SKM-1 (cell line): ENCODE results near the gene NBDY.
"Not testable (repeated sequence)": the region's sequence is repeated elsewhere in the genome, so short reads cannot be mapped to it uniquely, and the experiment has no call there.

Source experiments
- DNase-seq: peaks from one replicate; lab custom pipeline; 2025; ENCODE audit not compliant: unreplicated experiment; lab: John Stamatoyannopoulos, UW

The NBDY gene

GRCh38 chrX:56764153-56764974 is 35.3 kb downstream of the NBDY start:
- no peak for DNase-seq

DNA sequence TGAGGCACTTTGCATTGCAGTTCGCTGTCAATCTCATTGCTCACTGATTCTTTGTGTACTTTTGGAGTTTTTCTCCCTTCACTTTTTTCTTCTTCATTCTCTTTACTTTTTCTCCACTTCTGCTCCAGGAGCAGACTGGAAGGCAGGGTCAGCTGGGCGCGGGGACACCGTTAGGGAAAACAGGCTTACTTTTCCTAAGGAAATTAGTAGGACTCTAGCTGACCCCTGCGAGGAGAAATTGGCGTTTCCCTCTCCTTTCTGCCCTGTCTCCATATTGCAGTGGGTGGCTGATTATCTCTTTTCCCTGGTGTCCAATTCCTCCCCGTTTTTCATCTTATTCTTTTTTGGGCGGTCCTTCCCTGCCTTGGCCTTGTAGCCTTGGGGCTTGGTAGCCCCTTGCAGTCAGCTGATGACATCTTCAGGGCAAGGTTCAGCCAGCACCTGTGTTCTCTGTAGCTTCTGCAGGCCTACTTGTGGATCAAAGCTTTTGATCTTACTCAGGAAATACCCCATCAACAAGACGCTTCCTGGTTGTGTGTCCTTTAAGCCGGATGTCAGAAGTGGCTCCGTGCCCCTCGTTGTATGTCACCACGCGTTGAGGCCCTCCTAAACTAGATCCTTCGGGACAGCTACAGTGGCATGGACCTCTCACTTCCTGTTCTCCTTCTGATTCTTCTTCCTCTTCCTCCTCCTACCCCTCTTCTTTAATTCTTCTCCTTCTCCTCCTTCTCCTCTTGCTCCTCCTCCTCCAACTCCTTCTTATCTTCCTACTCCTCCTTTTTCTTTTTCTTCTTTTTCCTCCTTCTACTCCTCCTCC is 36.1 kb downstream of the NBDY start:
- DNase-seq: no peak

- no peak for DNase-seq
Observed at GRCh38 chrX:56765811-56766553, 36.9 kb downstream of the NBDY start.

DNA sequence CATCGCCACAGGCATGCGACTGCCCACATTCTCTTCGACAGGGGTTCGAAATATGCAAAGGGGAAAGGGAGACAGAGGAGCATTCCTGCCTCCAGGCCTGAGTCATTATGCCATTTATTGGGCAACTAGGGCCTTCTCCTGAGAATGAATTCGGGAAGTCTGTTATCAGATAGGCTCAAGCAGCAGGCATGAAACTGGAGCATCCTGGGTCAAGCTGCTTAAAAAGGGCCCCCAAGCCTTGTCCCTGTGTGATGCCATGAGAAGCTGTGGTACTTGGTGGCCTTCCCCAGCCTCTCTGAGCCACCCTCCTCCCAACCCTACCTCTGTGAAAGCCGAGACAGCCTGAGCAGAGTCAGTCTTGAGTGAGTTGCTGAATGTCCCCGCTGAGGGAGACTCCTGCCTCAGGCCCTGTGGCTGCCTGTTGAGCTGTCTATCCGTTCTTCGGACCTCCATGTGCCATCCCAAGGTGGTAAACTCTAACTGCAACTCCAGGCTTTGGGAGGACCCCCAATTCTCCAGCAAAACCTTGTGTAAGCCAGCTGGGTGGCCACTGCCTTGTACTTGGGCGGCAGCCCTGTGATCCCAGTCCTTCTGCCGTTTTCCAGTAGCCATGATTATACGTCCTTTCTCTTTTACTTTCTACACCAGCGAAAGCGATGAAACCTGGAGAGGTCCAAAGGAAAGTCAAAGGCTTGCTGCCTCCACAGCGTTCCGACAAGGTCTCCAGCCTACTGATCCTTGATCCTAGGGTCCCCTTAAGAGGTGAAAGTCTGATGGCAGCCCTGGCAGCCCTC is 37.7 kb downstream of the NBDY start:
- no peak for DNase-seq

DNA sequence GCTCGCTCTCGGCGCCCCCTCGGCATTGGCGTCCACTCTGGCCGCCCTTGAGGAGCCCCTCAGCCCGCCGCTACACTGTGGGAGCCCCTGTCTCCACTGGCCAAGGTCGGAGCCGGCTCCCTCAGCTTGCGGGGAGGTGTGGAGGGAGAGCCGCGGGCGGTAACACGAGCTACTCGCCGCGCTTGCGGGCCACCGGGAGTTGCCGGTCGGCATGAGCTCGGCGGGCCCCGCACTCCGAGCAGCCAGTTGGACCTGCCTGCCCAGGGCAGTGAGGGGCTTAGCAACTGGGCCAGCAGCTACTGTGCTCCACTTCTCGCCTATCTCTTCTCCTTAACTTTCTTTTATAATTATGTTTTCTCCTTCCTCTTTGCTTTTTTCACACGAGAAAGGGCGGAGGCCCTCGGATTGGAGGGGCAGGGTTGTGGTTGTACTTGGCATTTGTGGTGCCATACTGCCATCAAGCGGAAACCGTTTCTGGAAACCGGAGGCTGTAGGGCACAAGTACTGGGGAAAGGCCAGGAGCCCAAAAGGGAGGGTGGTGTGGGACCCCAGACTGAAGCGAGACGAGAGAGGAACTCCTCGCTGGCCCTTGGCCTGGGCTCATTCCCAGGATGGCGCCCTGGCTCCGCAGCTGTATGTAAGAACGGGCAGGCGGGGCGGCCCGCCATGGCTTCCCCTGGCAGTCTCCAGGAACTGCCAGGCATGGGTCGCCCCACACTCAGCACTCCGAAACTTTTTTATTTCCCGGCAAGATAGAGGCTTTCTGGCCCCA is 38.5 kb downstream of the NBDY start:
- DNase-seq: not testable (repeated sequence)

GRCh38 chrX:56768120-56768660 is 39.1 kb downstream of the NBDY start:
- DNase-seq: not testable (repeated sequence)

DNA sequence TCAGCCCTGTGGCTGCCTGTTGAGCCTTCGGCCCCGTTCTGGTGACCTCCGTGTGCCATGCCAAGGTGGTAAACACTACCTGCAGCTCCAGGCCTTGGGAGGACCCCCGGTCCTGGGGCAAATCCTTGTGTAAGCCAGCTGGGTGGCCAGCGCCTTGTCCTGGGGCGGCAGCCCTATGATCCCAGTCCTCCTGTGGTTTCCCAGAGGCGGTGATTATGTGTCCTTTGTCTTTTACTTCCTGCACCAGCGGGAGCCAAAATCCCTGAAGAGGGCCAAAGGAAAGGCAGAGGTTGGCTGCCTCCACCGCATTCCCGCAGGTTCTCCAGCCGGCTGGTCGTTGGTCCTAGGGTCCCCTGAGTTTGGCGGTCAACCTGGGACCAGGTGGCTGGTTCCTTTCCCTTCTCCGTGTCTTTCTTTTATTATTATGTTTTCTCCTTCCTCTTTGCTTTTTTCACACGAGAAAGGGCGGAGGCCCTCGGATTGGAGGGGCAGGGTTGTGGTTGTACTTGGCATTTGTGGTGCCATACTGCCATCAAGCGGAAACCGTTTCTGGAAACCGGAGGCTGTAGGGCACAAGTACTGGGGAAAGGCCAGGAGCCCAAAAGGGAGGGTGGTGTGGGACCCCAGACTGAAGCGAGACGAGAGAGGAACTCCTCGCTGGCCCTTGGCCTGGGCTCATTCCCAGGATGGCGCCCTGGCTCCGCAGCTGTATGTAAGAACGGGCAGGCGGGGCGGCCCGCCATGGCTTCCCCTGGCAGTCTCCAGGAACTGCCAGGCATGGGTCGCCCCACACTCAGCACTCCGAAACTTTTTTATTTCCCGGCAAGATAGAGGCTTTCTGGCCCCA is 43.9 kb downstream of the NBDY start:
- not testable (repeated sequence) for DNase-seq

DNA sequence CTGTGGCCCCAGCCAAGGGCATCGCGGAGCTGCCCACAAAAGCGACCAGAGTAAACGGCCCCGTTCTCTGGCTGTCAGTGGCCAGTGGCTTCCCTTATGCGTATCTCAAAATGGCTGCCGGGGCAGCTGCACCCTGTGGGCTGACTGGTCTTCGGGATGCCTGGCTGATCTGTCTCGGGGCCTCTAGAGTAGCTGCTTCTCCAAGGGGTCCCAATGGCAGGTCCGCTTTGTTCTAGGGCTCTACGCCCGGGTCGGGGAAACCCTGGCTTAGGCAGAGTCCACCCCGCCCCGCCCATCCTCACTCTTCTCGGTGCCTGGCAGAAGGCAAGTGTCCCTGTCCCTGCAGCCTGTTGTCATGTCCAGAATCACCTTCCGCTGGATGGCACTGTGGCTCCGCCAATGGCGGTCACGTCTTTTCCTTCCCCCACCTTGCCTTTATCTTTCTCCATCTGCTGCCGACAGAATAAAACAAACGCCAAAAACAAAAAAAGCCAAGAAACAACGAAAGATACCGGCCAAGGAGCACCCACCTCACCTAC is 44.5 kb downstream of the NBDY start:
- DNase-seq: not testable (repeated sequence)

DNA sequence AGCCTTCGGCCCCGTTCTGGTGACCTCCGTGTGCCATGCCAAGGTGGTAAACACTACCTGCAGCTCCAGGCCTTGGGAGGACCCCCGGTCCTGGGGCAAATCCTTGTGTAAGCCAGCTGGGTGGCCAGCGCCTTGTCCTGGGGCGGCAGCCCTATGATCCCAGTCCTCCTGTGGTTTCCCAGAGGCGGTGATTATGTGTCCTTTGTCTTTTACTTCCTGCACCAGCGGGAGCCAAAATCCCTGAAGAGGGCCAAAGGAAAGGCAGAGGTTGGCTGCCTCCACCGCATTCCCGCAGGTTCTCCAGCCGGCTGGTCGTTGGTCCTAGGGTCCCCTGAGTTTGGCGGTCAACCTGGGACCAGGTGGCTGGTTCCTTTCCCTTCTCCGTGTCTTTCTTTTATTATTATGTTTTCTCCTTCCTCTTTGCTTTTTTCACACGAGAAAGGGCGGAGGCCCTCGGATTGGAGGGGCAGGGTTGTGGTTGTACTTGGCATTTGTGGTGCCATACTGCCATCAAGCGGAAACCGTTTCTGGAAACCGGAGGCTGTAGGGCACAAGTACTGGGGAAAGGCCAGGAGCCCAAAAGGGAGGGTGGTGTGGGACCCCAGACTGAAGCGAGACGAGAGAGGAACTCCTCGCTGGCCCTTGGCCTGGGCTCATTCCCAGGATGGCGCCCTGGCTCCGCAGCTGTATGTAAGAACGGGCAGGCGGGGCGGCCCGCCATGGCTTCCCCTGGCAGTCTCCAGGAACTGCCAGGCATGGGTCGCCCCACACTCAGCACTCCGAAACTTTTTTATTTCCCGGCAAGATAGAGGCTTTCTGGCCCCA is 49.3 kb downstream of the NBDY start:
- not testable (repeated sequence) for DNase-seq

DNA sequence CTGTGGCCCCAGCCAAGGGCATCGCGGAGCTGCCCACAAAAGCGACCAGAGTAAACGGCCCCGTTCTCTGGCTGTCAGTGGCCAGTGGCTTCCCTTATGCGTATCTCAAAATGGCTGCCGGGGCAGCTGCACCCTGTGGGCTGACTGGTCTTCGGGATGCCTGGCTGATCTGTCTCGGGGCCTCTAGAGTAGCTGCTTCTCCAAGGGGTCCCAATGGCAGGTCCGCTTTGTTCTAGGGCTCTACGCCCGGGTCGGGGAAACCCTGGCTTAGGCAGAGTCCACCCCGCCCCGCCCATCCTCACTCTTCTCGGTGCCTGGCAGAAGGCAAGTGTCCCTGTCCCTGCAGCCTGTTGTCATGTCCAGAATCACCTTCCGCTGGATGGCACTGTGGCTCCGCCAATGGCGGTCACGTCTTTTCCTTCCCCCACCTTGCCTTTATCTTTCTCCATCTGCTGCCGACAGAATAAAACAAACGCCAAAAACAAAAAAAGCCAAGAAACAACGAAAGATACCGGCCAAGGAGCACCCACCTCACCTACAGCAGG is 50.0 kb downstream of the NBDY start:
- not testable (repeated sequence) for DNase-seq

DNA sequence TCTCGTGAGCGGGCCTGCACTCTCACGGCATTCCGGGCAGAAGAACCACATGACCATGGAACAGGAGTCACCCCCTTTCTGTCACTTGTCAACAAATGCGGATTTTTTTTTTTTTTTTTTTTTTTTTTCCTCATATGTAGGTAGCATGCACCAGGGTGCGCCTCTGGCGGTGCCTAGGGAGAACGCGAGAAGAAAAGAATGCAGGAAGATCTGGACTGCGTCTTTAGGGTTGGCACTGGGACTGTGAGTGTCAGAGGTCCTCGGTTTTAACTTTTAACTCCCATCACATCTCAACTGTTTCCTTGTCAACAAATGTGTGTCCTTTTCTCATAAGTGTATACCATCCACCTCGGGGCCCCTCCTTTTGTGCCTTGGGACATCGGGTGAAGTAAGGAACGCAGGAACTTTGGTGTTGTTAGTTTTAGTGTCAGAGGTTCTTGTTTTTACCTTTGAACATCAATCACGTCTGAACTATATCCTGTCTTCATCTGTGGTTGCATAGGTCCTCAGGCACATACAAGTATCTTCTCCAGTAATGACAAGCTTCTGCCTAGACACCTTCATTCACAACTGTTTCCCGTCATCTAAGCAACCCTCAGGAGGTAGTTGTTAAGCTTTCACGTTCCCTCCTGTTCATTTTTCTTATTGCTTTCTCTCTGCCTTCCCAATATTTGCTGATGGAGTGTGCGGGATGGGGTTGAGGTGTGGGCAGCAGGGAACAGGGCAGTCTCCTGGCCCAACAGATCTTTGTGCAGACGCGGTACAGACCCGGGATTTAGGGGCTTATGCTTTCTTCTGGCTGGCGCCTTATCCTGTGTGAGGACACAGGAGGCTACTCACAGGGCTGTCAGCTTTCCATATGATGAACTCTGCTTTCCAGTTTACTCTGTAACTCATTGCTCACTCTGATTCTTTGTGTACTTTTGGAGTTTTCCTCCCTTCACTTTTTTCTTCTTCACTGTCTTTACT is 51.9 kb downstream of the NBDY start:
- not testable (repeated sequence) for DNase-seq

DNA sequence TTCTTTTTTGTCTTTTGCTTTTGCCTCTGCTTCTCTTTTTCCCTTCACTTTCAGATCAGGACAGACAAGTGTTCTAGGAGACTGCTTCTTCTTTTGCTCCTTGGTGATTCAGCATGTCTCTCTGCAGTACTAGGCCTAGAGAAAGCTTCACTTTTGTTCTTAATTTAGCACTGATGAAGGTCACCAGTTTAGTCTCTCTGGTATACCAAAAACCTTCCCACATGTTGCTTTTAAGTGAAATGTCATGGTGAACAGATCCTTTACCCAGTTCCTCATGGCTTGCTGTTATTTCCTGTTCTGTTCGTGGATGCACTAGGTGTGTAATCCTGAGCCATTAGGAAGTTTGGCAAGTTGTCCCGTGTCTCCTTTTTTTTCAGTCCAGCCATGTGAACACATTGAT is 53.3 kb downstream of the NBDY start:
- DNase-seq: no peak

DNA sequence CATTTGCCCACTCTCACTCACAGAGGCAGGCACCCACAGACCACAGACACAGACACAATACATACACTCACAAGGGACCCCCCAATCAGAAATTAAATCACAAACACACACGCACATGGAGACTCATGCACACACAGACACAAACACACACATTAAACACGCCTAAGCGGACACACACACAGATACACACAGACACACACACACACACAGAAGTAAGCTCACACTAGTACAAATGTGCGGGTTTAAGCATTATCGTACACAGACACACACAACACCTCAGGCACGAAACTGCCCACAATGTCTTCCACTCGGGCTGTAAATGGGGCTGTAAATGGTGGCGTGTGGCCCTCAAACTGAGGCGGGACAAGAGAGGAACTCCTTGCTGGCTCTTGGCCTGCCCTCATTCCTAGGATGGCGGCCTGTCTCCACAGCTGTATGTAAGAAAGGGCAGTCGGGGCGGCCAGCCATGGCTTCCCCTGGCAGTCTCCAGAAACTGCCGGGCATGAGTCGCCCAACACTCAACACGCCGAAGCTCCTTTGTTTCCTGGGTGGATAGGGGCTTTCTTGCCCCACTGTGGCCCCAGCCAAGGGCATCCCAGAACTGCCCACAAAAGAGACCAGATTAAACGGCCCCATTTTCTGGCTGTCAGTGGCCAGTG is 53.9 kb downstream of the NBDY start:
- DNase-seq: no peak

DNA sequence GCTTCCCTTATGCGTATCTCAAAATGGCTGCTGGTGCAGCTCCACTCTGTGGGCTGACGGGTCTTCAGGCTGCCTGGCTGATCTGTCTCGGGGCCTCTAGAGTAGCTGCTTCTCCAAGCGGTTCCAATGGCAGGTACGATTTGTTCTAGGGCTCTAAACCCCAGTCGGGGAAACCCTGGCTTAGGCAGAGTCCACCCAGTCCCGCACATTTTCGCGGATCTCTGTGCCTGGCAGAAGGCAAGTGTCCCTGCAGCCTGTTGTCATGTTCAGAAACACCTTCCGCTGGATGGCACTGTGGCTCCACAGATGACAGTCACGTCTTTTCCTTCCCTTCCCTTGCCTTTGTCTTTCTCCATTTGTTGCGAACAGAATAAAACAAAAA is 54.4 kb downstream of the NBDY start:
- DNase-seq: no peak

GRCh38 chrX:56783996-56784620 is 55.1 kb downstream of the NBDY start:
- no peak for DNase-seq
